SK-MEL-5 (cell line): Measurements from ENCODE around the gene ZNF561. TPM values are rescaled to one million over a fixed set of nuclear protein-coding genes. Genes with fewer than 3 reads are reported as not detected.
"Not testable (repeated sequence)": the region's sequence is repeated elsewhere in the genome, so short reads cannot be mapped to it uniquely, and the experiment has no call there.

Experiments
- DNase-seq: peaks from one replicate; pipeline ENCODE4 v3.0.0-alpha.2; 2016; ENCODE audit warnings: low read depth, low spot score
- in situ Hi-C: cut with HindIII; loops from 2 replicates; pipeline ENCODE4 v1.10.0; 2016; ENCODE audit warnings: low sequenced_read_pairs, high pct_unique_total_duplicates, low pct_unique_long_range_greater_than_20kb
- polyA plus RNA-seq, 2 experiments: library from polyadenylated mRNA; depleted of rRNA; stranded (reverse); fragments of >200 nt; gene quantifications; 2 replicates each; pipeline ENCODE4 v1.2.3, GENCODE V29; 2015
- total RNA-seq: library from RNA; depleted of rRNA; stranded (reverse); fragments of >200 nt; shearing (Covaris generic); gene quantifications from 2 replicates; pipeline ENCODE4 v1.2.3, GENCODE V29; 2014; rRNA removed

Gene ZNF561
- total RNA-seq, result 16.4 and 19.9 TPM in 2 replicates
- polyA plus RNA-seq (2015; cell fraction: cytosol; rRNA removed), result 8.6 and 12.8 TPM in 2 replicates
- polyA plus RNA-seq (2015; cell fraction: nucleus; rRNA removed), result 30.3 and 86.1 TPM in 2 replicates

GRCh38 chr19:9621156-9622037 is at the start of gene ZNF561:
Gene ZNF561, minus strand, starts transcription at chr19:9621232. Its CDS starts 1,776 bp downstream, at chr19:9619456.
- in situ Hi-C loops, result no loop called here
- peak; percentile 73 for DNase-seq

GRCh38 chr19:9668544-9668943 is 47.5 kb upstream of the ZNF561 start:
- in situ Hi-C loops, result no loop called here
- DNase-seq, result no peak

- in situ Hi-C loops, result no loop called here
- DNase-seq, result no peak
These were observed 46.9 kb upstream of the ZNF561 start for GRCh38 chr19:9667898-9668297.

GRCh38 chr19:9658769-9659168 is 37.7 kb upstream of the ZNF561 start:
- DNase-seq, result no peak
- in situ Hi-C loops, result no loop called here

- DNase-seq, in situ Hi-C loops: not testable (repeated sequence)
These were observed 32.1 kb upstream of the ZNF561 start for GRCh38 chr19:9653066-9653555.

GRCh38 chr19:9651464-9651863 is 30.4 kb upstream of the ZNF561 start:
- DNase-seq, in situ Hi-C loops: not testable (repeated sequence)

GRCh38 chr19:9650345-9650744 is 29.3 kb upstream of the ZNF561 start:
- DNase-seq, result no peak
- in situ Hi-C loops, result no loop called here

GRCh38 chr19:9645472-9645871 is 24.4 kb upstream of the ZNF561 start:
- in situ Hi-C loops, result no loop called here

GRCh38 chr19:9644472-9644871 is 23.4 kb upstream of the ZNF561 start:
- in situ Hi-C loops, result no loop called here
- no peak for DNase-seq

More at GRCh38 chr19:9645472-9645871, 24.4 kb upstream of the ZNF561 start:
- DNase-seq, result peak; percentile 1

GRCh38 chr19:9641810-9642209 is 20.8 kb upstream of the ZNF561 start:
- in situ Hi-C loops, result no loop called here
- DNase-seq, result no peak

- DNase-seq, result no peak
- in situ Hi-C loops, result no loop called here
These were observed 19.9 kb upstream of the ZNF561 start for GRCh38 chr19:9640956-9641355.

- in situ Hi-C loops, result no loop called here
- no peak for DNase-seq
These were observed 15.0 kb upstream of the ZNF561 start for GRCh38 chr19:9636018-9636417.

- in situ Hi-C loops, result no loop called here
- no peak for DNase-seq
These were observed 6.8 kb upstream of the ZNF561 start for GRCh38 chr19:9627856-9628255.

GRCh38 chr19:9622531-9622930 is 1.5 kb upstream of the ZNF561 start:
- DNase-seq, result no peak
- in situ Hi-C loops, result no loop called here

- in situ Hi-C loops, result no loop called here
- DNase-seq, result no peak
These were observed 233 bp downstream of the ZNF561 start for GRCh38 chr19:9620842-9621155.

- in situ Hi-C loops, result no loop called here
These were observed 5.2 kb downstream of the ZNF561 start for GRCh38 chr19:9615844-9616243.

GRCh38 chr19:9610484-9611113 is 10.4 kb downstream of the ZNF561 start:
- in situ Hi-C loops, result no loop called here
- DNase-seq, result no peak

More at GRCh38 chr19:9615844-9616243, 5.2 kb downstream of the ZNF561 start:
- DNase-seq, result no peak

GRCh38 chr19:9608912-9609311 is 12.1 kb downstream of the ZNF561 start:
- no peak for DNase-seq
- in situ Hi-C loops, result no loop called here

- in situ Hi-C loops, result no loop called here
- DNase-seq, result no peak
These were observed 24.0 kb downstream of the ZNF561 start for GRCh38 chr19:9597027-9597426.
